Measurements from ENCODE around the gene CRYBA2. TPM values are rescaled to one million over a fixed set of nuclear protein-coding genes. Genes with fewer than 3 reads are reported as not detected.

CRYBA2 gene
- total and polyA plus RNA-seq, 2 experiments from 2014 or later, result not detected

GRCh38 chr2:219001100-219001576 lies 7.9 kb upstream of the CRYBA2 start:
- peaks cover 91% of the 10 kb centered on the region for H3K27me3 ChIP-seq
- no peaks in the 10 kb centered on the region for H3K9me3 ChIP-seq (ENCODE audit: low read depth)
- no peak for TF ChIP-seq CTCF (IDR thresholded peaks at IDR 0.05; ENCODE audit: low read depth, low read length)
- H3K36me3 ChIP-seq, result no peaks in the 10 kb centered on the region
- H3K4me3 ChIP-seq, result peak overlapping the region; percentile 3
- H3K27ac ChIP-seq, result no peak overlapping the region
- peaks cover 15% of the 10 kb centered on the region for H3K4me1 ChIP-seq (ENCODE audit: low read depth)
- no peak for DNase-seq (ENCODE audit: low read depth in 1 of 2, low spot score in 1 of 2)

GRCh38 chr2:219000569-219000960 lies 7.3 kb upstream of the CRYBA2 start:
- DNase-seq (ENCODE audit: low read depth in 1 of 2, low spot score in 1 of 2), result peak in 1 of 2 donors; percentile 31
- Histone ChIP-seq H3K27ac (no peak overlapping the region), H3K4me1 (ENCODE audit: low read depth) (peaks cover 15% of the 10 kb centered on the region), H3K36me3 (no peaks in the 10 kb centered on the region), H3K27me3 (peaks cover 89% of the 10 kb centered on the region), H3K4me3 (no peak overlapping the region), H3K9me3 (ENCODE audit: low read depth) (no peaks in the 10 kb centered on the region)
- TF ChIP-seq CTCF (IDR thresholded peaks at IDR 0.05; ENCODE audit: low read depth, low read length), result no peak

- H3K27me3 ChIP-seq, result peaks cover 89% of the 10 kb centered on the region
- no peak overlapping the region for H3K27ac ChIP-seq
- no peak overlapping the region for H3K4me3 ChIP-seq
- no peaks in the 10 kb centered on the region for H3K9me3 ChIP-seq (ENCODE audit: low read depth)
- DNase-seq (ENCODE audit: low read depth in 1 of 2, low spot score in 1 of 2), result peak in 1 of 2 donors; percentile 57
- no peak for TF ChIP-seq CTCF (IDR thresholded peaks at IDR 0.05; ENCODE audit: low read depth, low read length)
- H3K4me1 ChIP-seq (ENCODE audit: low read depth), result peaks cover 15% of the 10 kb centered on the region
- H3K36me3 ChIP-seq, result no peaks in the 10 kb centered on the region
These were observed 6.8 kb upstream of the CRYBA2 start for GRCh38 chr2:218999881-219000568.

GRCh38 chr2:218999021-218999880 lies 6.0 kb upstream of the CRYBA2 start:
- Histone ChIP-seq H3K27ac (no peak overlapping the region), H3K27me3 (peaks cover 89% of the 10 kb centered on the region), H3K36me3 (no peaks in the 10 kb centered on the region), H3K9me3 (ENCODE audit: low read depth) (no peaks in the 10 kb centered on the region), H3K4me3 (no peak overlapping the region), H3K4me1 (ENCODE audit: low read depth) (peaks cover 15% of the 10 kb centered on the region)
- TF ChIP-seq CTCF (IDR thresholded peaks at IDR 0.05; ENCODE audit: low read depth, low read length), result no peak
- DNase-seq (ENCODE audit: low read depth in 1 of 2, low spot score in 1 of 2), result no peak

GRCh38 chr2:218998414-218999002 lies 5.3 kb upstream of the CRYBA2 start:
- H3K36me3 ChIP-seq, result no peaks in the 10 kb centered on the region
- H3K4me1 ChIP-seq (ENCODE audit: low read depth), result peaks cover 18% of the 10 kb centered on the region
- H3K27me3 ChIP-seq, result peaks cover 89% of the 10 kb centered on the region
- no peak for TF ChIP-seq CTCF (IDR thresholded peaks at IDR 0.05; ENCODE audit: low read depth, low read length)
- no peak for DNase-seq (ENCODE audit: low read depth in 1 of 2, low spot score in 1 of 2)
- no peak overlapping the region for H3K4me3 ChIP-seq
- no peak overlapping the region for H3K27ac ChIP-seq
- no peaks in the 10 kb centered on the region for H3K9me3 ChIP-seq (ENCODE audit: low read depth)

Data from cardiac muscle cell (in vitro differentiated cells and primary cell).